Measurements from ENCODE around the gene MAP3K10. TPM values are rescaled to one million over a fixed set of nuclear protein-coding genes. Genes with fewer than 3 reads are reported as not detected.

MAP3K10 gene
- polyA plus RNA-seq, 1 donor from 2014 or later, result 18.3 TPM

- Histone ChIP-seq H3K27ac (ENCODE audit: low read length) (no peak overlapping the region), H2AFZ (ENCODE audit: low read depth, low read length) (no peak overlapping the region), H3K4me3 (ENCODE audit: low read length) (no peak overlapping the region), H3K9ac (ENCODE audit: low read length) (no peak overlapping the region), H3F3A (ENCODE audit: insufficient read depth, low read length, poor library complexity, severe bottlenecking) (no peaks in the 10 kb centered on the region), H3K27me3 (ENCODE audit: insufficient read depth, low read depth, low read length) (no peaks in the 10 kb centered on the region), H4K20me1 (ENCODE audit: insufficient read depth) (no peaks in the 10 kb centered on the region), H3K9me3 (ENCODE audit: low read length) (no peaks in the 10 kb centered on the region), H3K79me2 (replicated peaks; ENCODE audit: insufficient read depth, low read length) (no peaks in the 10 kb centered on the region), H3K4me2 (ENCODE audit: low read length) (no peak overlapping the region), H3K9me2 (ENCODE audit: insufficient read depth, low read length) (no peaks in the 10 kb centered on the region), H3K36me3 (ENCODE audit: insufficient read depth, low read length) (no peaks in the 10 kb centered on the region)
- TF ChIP-seq EP300 (conservative IDR thresholded peaks at IDR 0.05; ENCODE audit: poor library complexity, severe bottlenecking), result no peak
- no peak for TF ChIP-seq POLR2AphosphoS5 (IDR thresholded peaks at IDR 0.05)
- no peak for TF ChIP-seq SMC3 (conservative IDR thresholded peaks at IDR 0.05; ENCODE audit: poor library complexity)
- TF ChIP-seq MXI1 (conservative IDR thresholded peaks at IDR 0.05; ENCODE audit: poor library complexity, severe bottlenecking), result no peak
- TF ChIP-seq RAD21 (conservative IDR thresholded peaks at IDR 0.05), result no peak
- no peak for TF ChIP-seq TAF1 (IDR thresholded peaks at IDR 0.05; ENCODE audit: low read depth)
- TF ChIP-seq, protein P1, sequence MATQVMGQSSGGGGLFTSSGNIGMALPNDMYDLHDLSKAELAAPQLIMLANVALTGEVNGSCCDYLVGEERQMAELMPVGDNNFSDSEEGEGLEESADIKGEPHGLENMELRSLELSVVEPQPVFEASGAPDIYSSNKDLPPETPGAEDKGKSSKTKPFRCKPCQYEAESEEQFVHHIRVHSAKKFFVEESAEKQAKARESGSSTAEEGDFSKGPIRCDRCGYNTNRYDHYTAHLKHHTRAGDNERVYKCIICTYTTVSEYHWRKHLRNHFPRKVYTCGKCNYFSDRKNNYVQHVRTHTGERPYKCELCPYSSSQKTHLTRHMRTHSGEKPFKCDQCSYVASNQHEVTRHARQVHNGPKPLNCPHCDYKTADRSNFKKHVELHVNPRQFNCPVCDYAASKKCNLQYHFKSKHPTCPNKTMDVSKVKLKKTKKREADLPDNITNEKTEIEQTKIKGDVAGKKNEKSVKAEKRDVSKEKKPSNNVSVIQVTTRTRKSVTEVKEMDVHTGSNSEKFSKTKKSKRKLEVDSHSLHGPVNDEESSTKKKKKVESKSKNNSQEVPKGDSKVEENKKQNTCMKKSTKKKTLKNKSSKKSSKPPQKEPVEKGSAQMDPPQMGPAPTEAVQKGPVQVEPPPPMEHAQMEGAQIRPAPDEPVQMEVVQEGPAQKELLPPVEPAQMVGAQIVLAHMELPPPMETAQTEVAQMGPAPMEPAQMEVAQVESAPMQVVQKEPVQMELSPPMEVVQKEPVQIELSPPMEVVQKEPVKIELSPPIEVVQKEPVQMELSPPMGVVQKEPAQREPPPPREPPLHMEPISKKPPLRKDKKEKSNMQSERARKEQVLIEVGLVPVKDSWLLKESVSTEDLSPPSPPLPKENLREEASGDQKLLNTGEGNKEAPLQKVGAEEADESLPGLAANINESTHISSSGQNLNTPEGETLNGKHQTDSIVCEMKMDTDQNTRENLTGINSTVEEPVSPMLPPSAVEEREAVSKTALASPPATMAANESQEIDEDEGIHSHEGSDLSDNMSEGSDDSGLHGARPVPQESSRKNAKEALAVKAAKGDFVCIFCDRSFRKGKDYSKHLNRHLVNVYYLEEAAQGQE (IDR thresholded peaks at IDR 0.05; ENCODE audit: borderline replicate concordance), result no peak
- TF ChIP-seq EZH2 (IDR thresholded peaks at IDR 0.05; ENCODE audit: borderline replicate concordance, insufficient read depth, low read length, poor library complexity, severe bottlenecking), result no peak
- TF ChIP-seq CTCF (IDR thresholded peaks at IDR 0.05; ENCODE audit: poor library complexity, severe bottlenecking), result no peak
Observed at GRCh38 chr19:40257096-40257517, 65.9 kb downstream of the MAP3K10 start.

DNA sequence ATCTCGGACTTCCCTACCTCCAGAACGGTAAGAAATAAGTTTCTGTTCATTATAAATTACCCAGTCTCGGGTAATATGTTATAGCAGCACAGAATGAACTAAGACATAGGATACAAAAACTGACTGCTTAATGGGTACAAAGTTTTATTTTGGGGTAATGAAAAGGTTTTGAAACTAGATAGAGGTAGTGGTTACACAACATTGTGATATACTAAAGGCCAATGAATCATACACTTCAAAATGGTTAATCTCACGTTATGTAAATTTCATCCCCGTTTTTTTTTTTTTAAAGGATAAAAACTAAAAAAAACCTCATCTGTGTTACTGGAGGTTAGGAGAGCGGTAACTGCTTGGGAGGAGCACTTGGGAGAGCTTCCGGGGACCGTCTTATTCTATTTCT is 70.4 kb downstream of the MAP3K10 start:
- Histone ChIP-seq H3K9me3 (ENCODE audit: low read length) (no peaks in the 10 kb centered on the region), H3K36me3 (ENCODE audit: insufficient read depth, low read length) (no peaks in the 10 kb centered on the region), H4K20me1 (ENCODE audit: insufficient read depth) (no peaks in the 10 kb centered on the region), H3K4me3 (ENCODE audit: low read length) (no peak overlapping the region), H2AFZ (ENCODE audit: low read depth, low read length) (no peak overlapping the region), H3F3A (ENCODE audit: insufficient read depth, low read length, poor library complexity, severe bottlenecking) (no peaks in the 10 kb centered on the region), H3K27ac (ENCODE audit: low read length) (no peak overlapping the region), H3K4me2 (ENCODE audit: low read length) (no peak overlapping the region), H3K9me2 (ENCODE audit: insufficient read depth, low read length) (no peaks in the 10 kb centered on the region), H3K79me2 (replicated peaks; ENCODE audit: insufficient read depth, low read length) (no peaks in the 10 kb centered on the region), H3K9ac (ENCODE audit: low read length) (no peak overlapping the region), H3K27me3 (ENCODE audit: insufficient read depth, low read depth, low read length) (no peaks in the 10 kb centered on the region)
- TF ChIP-seq EZH2 (IDR thresholded peaks at IDR 0.05; ENCODE audit: borderline replicate concordance, insufficient read depth, low read length, poor library complexity, severe bottlenecking), result no peak
- no peak for TF ChIP-seq EP300 (conservative IDR thresholded peaks at IDR 0.05; ENCODE audit: poor library complexity, severe bottlenecking)
- no peak for TF ChIP-seq SMC3 (conservative IDR thresholded peaks at IDR 0.05; ENCODE audit: poor library complexity)
- TF ChIP-seq TAF1 (IDR thresholded peaks at IDR 0.05; ENCODE audit: low read depth), result no peak
- no peak for TF ChIP-seq CTCF (IDR thresholded peaks at IDR 0.05; ENCODE audit: poor library complexity, severe bottlenecking)
- TF ChIP-seq MXI1 (conservative IDR thresholded peaks at IDR 0.05; ENCODE audit: poor library complexity, severe bottlenecking), result no peak
- TF ChIP-seq POLR2AphosphoS5 (IDR thresholded peaks at IDR 0.05), result no peak
- TF ChIP-seq, protein P1 (IDR thresholded peaks at IDR 0.05; ENCODE audit: borderline replicate concordance), result no peak

Data from neural cell (in vitro differentiated cells).